Activated CD8-positive, alpha-beta memory T cell treated with anti-CD3 and anti-CD28 coated beads for 24 hours (primary cell): ENCODE results near the gene ATP6AP1.

Source experiments
- DNase-seq: peaks from one replicate; pipeline ENCODE4 v3.0.0-alpha.2; 2020

Gene ATP6AP1

GRCh38 chrX:154472685-154473632 is 44.5 kb downstream of the ATP6AP1 start:
- DNase-seq = no peak

GRCh38 chrX:154473683-154474082 is 45.2 kb downstream of the ATP6AP1 start:
- no peak for DNase-seq

- DNase-seq = no peak
These were observed 48.3 kb downstream of the ATP6AP1 start for GRCh38 chrX:154476821-154477220.

- no peak for DNase-seq
These were observed 49.5 kb downstream of the ATP6AP1 start for GRCh38 chrX:154477891-154478477.

GRCh38 chrX:154478728-154479622 is 50.5 kb downstream of the ATP6AP1 start, which contains the start of gene LAGE3:
TSS of gene LAGE3 (minus strand) at chrX:154479281. CDS start at chrX:154478915, 366 bp downstream.
- DNase-seq = peak; percentile 99

- DNase-seq = no peak
These were observed 52.7 kb downstream of the ATP6AP1 start for GRCh38 chrX:154481195-154481594.

- DNase-seq = no peak
These were observed 53.6 kb downstream of the ATP6AP1 start for GRCh38 chrX:154481911-154482601.

GRCh38 chrX:154482786-154483185 is 54.3 kb downstream of the ATP6AP1 start:
- no peak for DNase-seq

- no peak for DNase-seq
These were observed 54.8 kb downstream of the ATP6AP1 start for GRCh38 chrX:154483325-154483724.

- DNase-seq = no peak
These were observed 56.0 kb downstream of the ATP6AP1 start for GRCh38 chrX:154484255-154485149.

- no peak for DNase-seq
These were observed 56.9 kb downstream of the ATP6AP1 start for GRCh38 chrX:154485150-154486051.

- peak; percentile 76 for DNase-seq
These were observed 57.5 kb downstream of the ATP6AP1 start for GRCh38 chrX:154486052-154486395.
